D721Med (cell line): ENCODE data around the gene GCFC2.
A peak's percentile ranks its signal among the peaks of the same experiment; 100 is the strongest.
"Not testable (repeated sequence)": the region's sequence is repeated elsewhere in the genome, so short reads cannot be mapped to it uniquely, and the experiment has no call there.

Experiments used
- DNase-seq: peaks from one replicate; pipeline ENCODE4 v3.0.0; 2011; ENCODE audit warnings: low spot score; ENCODE audit not compliant: insufficient read length
- FAIRE-seq: peaks from 2 replicates; lab custom pipeline; 2011; peaks lifted over from hg19 to GRCh38; lab: Jason Lieb, UNC
- TF ChIP-seq, protein P1 (sequence below): IDR thresholded peaks from 2 replicates; pipeline ENCODE4 v1.5.1; 2012; ENCODE audit warnings: mild to moderate bottlenecking, control low read depth; ENCODE audit not compliant: insufficient read depth; ENCODE audit errors: missing control alignments

GCFC2 gene

DNA sequence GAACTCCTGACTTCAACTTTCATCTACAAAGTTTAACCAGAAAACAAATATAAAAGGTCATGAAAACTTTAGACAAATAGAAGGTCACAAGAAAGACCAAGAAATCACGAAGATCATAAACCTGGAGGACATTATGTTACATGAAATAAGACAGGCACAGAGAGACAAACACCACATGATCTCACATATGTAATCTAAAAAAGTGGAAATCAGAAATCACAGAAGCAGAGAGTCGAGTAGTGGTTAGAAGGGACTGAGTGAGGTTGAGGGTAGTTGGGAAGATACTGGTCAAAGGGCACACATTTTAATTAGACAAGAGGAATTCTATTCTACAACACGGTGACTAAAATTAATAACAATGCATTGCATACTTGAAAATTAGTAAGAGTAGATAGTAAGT lies 1.4 kb downstream of the GCFC2 start:
- DNase-seq = no peak
- TF ChIP-seq, protein P1, sequence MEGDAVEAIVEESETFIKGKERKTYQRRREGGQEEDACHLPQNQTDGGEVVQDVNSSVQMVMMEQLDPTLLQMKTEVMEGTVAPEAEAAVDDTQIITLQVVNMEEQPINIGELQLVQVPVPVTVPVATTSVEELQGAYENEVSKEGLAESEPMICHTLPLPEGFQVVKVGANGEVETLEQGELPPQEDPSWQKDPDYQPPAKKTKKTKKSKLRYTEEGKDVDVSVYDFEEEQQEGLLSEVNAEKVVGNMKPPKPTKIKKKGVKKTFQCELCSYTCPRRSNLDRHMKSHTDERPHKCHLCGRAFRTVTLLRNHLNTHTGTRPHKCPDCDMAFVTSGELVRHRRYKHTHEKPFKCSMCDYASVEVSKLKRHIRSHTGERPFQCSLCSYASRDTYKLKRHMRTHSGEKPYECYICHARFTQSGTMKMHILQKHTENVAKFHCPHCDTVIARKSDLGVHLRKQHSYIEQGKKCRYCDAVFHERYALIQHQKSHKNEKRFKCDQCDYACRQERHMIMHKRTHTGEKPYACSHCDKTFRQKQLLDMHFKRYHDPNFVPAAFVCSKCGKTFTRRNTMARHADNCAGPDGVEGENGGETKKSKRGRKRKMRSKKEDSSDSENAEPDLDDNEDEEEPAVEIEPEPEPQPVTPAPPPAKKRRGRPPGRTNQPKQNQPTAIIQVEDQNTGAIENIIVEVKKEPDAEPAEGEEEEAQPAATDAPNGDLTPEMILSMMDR = no peak
- FAIRE-seq = no peak

DNA sequence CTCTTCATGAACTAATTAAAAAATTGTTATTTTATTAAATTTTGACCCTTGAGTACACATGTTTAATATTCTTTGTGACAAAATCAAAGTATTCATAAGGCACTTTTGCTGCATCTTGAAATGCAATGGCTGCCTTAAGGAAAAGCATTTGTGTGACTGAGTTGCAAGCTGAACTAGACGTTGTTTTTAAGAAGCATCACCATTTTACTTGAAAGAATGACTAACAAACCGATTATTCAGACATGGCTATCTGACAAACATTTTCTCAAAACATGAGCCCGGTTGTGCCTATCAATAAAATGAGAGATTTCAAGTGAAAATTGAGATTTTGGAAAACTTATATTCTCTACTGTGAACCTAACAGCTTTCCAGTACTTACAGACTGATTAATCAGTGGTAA lies 2.8 kb downstream of the GCFC2 start:
- DNase-seq (no peak), FAIRE-seq (no peak)
- TF ChIP-seq, protein P1 = no peak

DNA sequence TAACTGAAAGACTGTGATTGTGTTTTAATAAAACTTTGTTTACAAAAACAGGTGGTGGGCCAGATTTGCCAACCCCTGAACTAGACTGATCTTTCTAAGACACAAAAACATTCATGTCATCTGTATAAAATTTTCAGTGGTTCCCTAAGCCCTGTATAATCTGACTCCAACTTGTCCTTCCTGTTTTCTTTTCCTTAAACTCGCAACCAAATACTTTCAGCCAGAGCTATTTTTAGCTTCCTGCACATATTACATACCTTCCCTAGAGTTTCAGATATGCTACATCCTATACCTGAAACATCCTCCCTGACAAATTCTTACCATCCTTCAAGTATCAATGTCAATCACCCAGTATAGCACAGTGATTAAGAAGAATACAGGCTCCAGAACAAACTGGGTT lies 4.8 kb downstream of the GCFC2 start:
- DNase-seq (no peak), FAIRE-seq (no peak)
- TF ChIP-seq, protein P1 = no peak

DNA sequence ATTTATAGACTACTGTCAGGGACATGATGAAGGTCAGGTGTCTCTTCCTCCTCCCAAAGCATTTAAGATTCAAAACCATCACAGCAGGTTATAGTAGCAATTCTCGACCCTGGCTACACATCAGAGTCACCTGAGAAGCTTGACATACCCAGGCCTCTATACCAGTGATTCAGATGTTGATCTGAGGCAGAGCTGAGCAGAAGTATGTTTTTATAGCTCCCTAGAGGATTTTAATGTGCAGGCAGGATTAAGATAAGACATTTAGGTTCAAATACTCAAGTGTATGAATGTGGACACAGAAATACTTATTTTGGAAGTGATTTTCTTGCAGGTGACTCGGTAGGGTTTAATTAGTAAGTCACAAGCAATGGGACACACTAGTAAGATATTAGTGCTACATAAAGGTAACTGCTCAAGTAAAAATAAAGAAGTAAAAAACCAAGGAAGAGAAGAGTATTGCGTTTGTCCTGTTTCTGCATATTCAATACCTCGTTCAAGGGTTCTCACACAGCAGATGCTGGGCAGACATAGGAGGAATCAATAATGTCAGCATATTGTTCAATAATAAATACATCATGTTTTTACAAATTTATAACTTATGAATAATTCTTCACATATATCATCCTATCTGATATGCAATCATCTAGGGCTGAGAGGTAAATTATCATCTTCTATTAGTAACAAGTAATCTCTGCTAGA lies 7.0 kb downstream of the GCFC2 start:
- TF ChIP-seq, protein P1 = no peak
- FAIRE-seq = peak; percentile 35
- DNase-seq = no peak

DNA sequence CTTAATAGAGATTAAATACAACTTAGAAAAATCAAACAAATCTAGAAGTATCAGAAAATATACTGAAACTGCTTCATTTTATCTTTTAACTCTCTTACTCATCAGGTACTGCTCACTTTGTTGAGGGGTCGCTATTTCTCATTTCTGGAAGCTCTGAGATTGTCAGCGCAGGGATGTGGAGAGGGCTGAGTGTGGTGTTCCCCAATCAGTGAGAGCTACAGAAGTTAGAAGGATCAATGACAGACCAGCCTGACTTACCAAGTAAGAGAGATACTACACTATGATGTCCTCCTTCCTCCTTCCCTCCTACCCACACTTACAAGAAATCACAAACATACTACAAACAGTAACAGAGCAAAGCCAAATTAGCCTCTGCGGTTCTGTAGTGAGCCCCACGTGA lies 8.1 kb downstream of the GCFC2 start:
- TF ChIP-seq, protein P1 = no peak
- FAIRE-seq (no peak), DNase-seq (no peak)

DNA sequence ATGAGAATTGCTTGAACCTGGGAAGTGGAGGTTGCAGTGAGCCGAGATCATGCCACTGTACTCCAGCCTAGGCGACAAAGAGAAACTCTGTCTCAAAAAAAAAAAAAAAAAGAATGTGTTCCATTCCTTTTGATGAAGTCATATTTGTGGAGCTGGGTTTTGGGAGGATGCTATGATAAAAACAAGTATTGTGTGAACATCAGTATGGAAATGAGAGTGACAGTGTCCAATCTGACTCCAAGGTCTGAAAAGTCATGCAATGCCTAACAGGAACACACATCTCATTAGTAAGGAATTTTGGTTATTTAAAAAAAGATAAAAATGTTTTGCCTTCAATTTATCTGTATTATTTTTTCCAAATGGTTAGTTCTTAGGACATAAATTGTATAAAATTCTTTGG lies 11.8 kb downstream of the GCFC2 start:
- no peak for FAIRE-seq
- DNase-seq = no peak
- TF ChIP-seq, protein P1 = no peak

DNA sequence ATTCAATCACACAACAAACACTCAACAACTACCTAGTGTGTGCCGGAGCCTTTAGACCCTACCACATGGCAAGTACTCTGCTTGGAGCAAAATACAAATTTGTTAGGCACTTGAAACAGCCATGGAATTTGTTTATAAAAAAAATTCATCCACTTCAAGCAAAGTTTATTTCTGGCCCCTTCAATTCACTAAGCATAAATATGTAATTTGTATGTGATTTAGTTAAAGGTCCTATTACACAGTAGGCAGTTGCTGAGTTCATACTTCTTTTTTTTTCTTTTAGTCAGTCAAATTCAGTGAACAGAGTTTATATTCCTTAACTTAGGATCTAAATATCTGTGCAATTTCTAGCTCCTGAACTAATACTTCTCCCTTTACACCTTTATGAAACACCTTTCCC lies 22.5 kb downstream of the GCFC2 start:
- FAIRE-seq = no peak

DNA sequence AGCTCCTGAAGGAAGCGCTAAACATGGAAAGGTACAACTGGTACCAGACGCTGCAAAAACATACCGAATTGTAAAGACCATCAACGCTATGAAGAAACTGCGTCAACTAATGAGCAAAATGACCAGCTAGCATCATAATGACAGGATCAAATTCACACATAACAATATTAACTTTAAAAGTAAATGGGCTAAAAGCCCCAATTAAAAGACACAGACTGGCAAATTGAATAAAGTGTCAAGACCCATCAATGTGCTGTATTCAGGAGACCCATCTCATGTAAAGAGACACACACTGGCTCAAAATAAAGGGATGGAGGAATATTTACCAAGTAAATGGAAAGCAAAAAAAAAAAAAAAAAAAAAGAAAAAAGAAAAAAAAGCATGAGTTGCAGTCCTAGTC lies 27.3 kb downstream of the GCFC2 start:
- not testable (repeated sequence) for DNase-seq, FAIRE-seq

More for the DNA sequence above, 22.5 kb downstream of the GCFC2 start:
- DNase-seq = no peak
- TF ChIP-seq, protein P1 = no peak
